BE2C (cell line): Measurements from ENCODE around the gene LRRC8B.

Experiments
- DNase-seq: peaks from one replicate; pipeline ENCODE4 v3.0.0-alpha.2; 2020
- H3K27me3 ChIP-seq: fragments of 250-450 bp; sonication (Bioruptor Pico); 2 replicates; pipeline ENCODE4 v1.5.1; 2020; ENCODE audit warnings: mild to moderate bottlenecking
- H3K36me3 ChIP-seq: fragments of 250-450 bp; sonication (Bioruptor Pico); 2 replicates; pipeline ENCODE4 v1.5.1; 2020; ENCODE audit warnings: mild to moderate bottlenecking
- H3K4me1 ChIP-seq: fragments of 250-450 bp; sonication (Bioruptor Pico); 2 replicates; pipeline ENCODE4 v1.5.1; 2020
- H3K4me3 ChIP-seq: 2 replicates; pipeline ENCODE4 v1.5.1; 2011; ENCODE audit warnings: low read depth, low read length
- H3K9me3 ChIP-seq: fragments of 250-450 bp; sonication (Bioruptor Pico); 2 replicates; pipeline ENCODE4 v1.5.1; 2020
- CTCF ChIP-seq: IDR thresholded peaks from 2 replicates; pipeline ENCODE4 v1.5.1; 2012; ENCODE audit warnings: mild to moderate bottlenecking, low read depth, low read length

Gene LRRC8B

DNA sequence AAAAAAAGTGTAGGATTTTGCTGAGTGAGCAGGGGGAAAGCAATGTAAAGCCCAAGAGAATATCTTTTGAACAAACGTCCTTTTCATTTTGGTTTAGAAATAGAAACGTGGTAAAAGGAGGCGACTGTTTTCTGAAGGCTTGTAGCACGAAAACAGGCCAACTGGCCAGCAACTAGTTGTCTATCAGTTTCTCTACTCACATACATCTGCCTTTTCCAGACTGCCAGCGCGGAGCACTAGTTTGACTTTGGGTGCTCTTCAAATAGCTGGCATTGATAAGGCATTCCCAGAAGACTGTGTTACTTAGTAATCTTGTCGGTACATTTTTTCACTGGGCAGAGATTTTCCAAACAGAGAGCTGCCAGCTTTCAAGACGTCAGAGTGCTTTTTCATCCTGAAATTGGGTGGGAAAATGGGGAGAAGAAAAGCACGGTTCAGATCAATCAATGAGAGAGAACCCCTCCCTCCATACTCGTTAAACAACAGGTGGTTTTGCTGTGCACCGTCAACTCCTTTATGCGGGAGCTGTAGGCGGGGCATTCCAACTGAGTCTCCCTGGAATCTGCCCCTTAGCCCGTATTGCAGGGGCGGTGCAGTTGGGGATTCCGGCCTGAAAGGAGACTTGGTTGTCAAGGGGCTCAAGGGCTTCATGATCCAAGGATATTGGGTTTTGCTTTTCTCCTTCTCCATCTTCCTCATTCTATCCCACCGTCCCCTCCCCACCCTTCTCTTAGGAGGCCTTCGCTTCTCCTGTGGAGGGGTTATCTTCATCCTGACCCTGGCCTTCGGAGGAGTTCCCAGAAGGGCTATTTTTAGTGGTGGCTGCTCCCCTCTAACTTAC is 107.4 kb downstream of the LRRC8B start:
- H3K4me1 ChIP-seq, result peaks cover 4% of the 10 kb centered on the region; the same call in 1 of the 2 replicates
- no peak for DNase-seq
- no peak for TF ChIP-seq CTCF

DNA sequence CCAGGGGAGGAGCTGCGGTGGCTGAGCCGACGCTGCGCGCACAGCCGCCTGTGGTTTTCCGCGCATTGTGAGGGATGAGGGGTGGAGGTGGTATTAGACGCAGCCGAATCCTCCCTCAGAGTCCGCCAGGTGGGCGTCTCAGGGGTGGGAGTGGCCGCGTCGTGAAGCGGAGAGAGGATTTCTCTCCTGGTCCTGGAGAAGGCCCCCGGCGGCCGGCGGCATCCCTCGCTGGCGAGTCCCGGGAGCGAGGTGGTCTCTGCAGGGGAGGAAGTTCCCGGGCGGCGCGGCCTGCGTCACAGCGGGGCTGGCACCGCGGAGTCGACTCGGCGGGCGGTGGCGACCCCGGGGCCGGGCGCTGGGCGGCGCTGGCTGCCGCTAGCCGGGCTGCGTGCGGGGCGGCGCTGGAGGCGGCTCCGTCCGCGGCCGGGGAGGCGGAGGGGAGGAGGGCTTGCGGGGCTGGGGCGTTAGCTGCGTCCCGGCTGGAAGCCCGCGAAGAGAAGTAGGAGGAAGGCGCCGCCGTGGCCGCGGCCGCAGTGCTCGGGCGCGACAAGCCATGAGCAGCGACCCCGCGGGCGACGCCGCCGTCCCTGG is 108.1 kb downstream of the LRRC8B start, which contains the start of gene LRRC8C:
LRRC8C (plus strand) TSS at position 464 of the 591 bp plus-strand sequence. CDS start 53,354 bp downstream, outside the sequence.
- Histone ChIP-seq H3K36me3 (no peaks in the 10 kb centered on the region), H3K4me3 (peak within 1 kb of the TSS; percentile 74), H3K9me3 (no peaks in the 10 kb centered on the region), H3K27me3 (no peaks in the 10 kb centered on the region), H3K4me1 (peaks cover 4% of the 10 kb centered on the region; the same call in 1 of the 2 replicates)
- DNase-seq, result peak; percentile 85
- TF ChIP-seq CTCF, result no peak

More for the DNA sequence above, 107.4 kb downstream of the LRRC8B start:
- Histone ChIP-seq H3K9me3 (no peaks in the 10 kb centered on the region), H3K36me3 (no peaks in the 10 kb centered on the region), H3K27me3 (no peaks in the 10 kb centered on the region), H3K4me3 (peak overlapping the region; percentile 71)

DNA sequence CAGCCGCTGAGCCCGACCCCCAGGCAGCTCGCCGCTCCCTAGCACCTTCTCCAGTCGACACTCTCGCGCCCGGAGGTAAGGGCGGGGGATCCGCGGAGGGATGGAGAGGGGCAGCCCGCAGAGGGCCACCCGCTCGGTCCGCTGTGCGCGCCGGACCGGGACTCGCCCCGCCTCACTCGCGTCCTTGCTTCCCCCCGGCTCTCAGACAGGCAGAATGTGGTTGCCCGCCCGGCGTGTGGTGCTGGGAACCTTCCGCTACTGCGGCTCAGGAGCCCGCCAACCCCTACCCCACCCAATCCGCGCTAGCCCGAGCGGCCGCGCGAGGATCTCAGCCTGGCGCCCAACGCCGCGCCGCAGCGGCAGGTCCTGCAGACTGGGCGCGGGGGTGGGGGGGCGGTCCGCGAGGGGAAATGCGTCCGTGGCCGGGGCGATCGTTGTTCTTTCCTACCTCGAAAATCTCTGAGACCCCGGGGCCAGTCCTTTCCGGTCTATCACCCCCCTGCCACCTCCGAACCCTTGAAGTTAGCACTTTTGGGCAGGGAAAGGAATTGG is 108.7 kb downstream of the LRRC8B start:
- peak overlapping the region; percentile 74 for H3K4me3 ChIP-seq
- no peaks in the 10 kb centered on the region for H3K27me3 ChIP-seq
- H3K4me1 ChIP-seq, result peaks cover 4% of the 10 kb centered on the region; the same call in 1 of the 2 replicates
- H3K36me3 ChIP-seq, result no peaks in the 10 kb centered on the region
- TF ChIP-seq CTCF, result no peak
- no peaks in the 10 kb centered on the region for H3K9me3 ChIP-seq
- peak; percentile 63 for DNase-seq

DNA sequence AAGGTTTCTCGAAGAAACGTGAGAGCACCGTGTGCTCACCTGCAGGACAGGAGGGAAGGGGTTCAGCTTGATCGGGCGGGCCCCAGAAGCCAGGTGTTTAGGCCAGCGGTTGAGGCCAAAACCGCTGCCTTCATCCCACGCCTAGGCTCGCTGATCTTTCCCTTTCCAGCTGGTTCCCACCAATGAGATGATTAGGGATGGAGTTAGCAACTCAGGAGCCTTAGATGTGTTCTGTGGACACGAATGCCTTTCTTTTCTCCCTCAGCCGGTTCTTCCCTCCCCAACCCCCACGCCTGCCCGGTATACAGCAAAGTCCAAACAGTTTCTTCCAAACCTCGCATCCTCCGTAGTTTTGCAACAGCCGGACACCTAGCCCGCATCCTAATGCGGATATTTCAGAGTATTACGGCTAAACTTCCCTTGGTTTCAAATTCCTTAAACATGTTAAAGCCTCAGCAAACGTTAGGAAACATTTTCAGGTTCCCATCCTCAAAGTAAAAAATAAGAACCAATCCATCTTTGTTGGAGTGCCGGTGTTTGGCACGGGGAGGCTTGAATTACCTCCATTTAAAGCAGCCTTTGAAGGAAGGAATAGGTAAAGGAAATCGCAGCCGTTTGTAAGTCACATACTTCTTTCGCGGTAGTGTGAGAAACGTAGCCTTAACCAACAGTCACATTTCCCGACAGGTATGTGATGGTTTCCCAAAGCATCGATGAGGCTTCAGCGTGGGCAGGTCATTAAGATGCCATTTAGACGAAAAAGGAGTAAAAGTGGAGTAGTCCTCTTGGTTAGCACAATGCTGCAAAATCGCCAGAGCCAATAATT is 109.4 kb downstream of the LRRC8B start:
- peak; percentile 6 for DNase-seq
- Histone ChIP-seq H3K4me3 (peak overlapping the region; percentile 74), H3K27me3 (no peaks in the 10 kb centered on the region), H3K4me1 (peaks cover 4% of the 10 kb centered on the region; the same call in 1 of the 2 replicates), H3K9me3 (no peaks in the 10 kb centered on the region), H3K36me3 (no peaks in the 10 kb centered on the region)
- no peak for TF ChIP-seq CTCF

GRCh38 chr1:89635825-89636815 is 111.5 kb downstream of the LRRC8B start:
- Histone ChIP-seq H3K4me3 (no peak overlapping the region), H3K27me3 (no peaks in the 10 kb centered on the region), H3K4me1 (peaks cover 4% of the 10 kb centered on the region; the same call in 1 of the 2 replicates), H3K9me3 (no peaks in the 10 kb centered on the region), H3K36me3 (no peaks in the 10 kb centered on the region)
- DNase-seq, result no peak
- TF ChIP-seq CTCF, result no peak
